A204.1 (cell line): Measurements from ENCODE around the gene CNTN4.

Experiments used
- FAIRE-seq: peaks from 2 replicates; lab custom pipeline; 2012; peaks lifted over from hg19 to GRCh38; lab: Jason Lieb, UNC

CNTN4 gene

DNA sequence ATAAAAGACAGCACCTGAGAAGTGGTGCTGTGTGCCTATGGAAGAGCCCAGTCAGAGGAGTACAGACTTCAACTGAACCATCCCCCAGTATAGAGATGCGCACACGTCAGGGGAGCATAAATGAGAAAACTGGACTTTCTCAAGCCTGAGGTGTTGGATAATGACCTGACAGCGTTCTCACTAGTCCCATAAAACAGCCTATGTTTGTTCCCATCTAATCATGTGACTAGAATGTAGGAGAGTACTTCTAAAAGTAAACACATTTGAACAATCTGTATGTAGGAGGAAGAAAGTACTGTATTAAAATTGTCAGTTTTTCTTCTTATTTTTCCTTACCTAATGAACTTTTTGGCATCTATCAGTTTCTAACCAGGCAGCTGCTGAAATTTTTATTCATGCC lies 498.9 kb downstream of the CNTN4 start:
- FAIRE-seq, result no peak

- no peak for FAIRE-seq
Measured at GRCh38 chr3:2599471-2599870, 500.8 kb downstream of the CNTN4 start.

DNA sequence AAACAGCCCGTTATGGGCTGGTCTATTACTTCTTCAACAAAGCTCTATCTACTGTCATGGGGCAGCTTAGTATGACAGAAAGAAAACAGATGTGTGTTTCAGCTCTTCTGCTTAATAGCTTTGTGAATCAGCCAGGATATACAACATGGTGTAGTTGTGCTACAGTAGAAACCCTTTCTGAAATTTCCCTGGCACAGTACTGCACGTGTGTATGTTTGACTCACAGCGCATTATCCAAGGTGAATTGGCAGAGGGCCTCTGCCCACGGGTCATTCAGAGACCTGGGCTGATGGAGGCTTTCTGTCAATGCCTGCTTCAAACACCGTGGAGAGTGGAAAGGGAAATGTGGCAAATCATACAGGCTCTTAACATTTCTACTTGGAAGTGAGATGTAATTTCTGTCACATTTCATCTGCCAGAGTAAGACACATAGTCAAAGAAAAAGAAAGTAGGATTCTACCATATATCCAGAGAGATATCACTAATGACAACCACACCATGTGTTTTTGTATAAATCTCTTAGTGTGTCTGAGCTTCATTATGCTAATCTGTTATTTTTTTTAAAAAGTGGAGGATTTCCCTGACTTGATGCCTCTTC lies 505.1 kb downstream of the CNTN4 start:
- no peak for FAIRE-seq

- FAIRE-seq, result no peak
Measured at GRCh38 chr3:2614578-2614977, 515.9 kb downstream of the CNTN4 start.

DNA sequence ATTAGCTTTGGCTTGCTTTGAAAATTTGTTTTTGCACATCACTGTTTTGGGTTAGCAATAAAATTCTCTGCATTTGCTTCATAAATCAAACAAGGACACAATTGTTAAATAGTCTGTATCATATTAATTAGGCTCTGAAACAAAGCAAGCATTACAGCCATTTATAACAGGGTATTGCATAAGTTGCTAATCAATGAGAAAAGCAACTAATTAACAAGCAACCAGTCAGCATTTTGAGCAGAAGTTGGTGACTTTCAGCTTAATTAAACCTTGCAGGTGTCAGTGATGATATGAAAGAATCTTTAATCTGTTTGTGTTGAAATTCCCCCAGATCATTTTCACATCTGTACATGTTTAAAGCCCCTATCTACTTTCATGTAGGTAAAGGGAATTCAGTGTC lies 516.4 kb downstream of the CNTN4 start:
- FAIRE-seq, result no peak

- FAIRE-seq, result no peak
Measured at GRCh38 chr3:2623436-2623835, 524.8 kb downstream of the CNTN4 start.

DNA sequence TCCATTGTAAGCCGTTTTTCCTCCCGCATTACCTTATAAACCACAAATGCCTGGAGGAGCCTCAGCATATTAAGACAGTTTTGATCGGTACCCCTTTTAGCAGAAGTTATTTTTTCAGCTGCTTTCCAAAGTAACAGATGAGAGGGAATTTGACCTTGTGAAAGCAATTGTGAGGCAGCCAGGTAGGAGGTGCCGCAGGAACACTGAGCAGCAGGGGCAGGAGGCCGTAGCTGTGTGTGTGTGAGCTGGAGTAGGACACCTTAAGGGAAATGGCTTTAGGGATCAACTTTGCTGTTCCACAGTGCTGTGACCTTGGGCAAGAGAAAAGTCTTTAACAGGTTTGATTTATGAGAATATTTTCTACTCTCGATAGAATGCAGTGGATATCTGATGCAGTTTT lies 529.5 kb downstream of the CNTN4 start:
- FAIRE-seq, result no peak

GRCh38 chr3:2635511-2635910 lies 536.8 kb downstream of the CNTN4 start:
- no peak for FAIRE-seq

DNA sequence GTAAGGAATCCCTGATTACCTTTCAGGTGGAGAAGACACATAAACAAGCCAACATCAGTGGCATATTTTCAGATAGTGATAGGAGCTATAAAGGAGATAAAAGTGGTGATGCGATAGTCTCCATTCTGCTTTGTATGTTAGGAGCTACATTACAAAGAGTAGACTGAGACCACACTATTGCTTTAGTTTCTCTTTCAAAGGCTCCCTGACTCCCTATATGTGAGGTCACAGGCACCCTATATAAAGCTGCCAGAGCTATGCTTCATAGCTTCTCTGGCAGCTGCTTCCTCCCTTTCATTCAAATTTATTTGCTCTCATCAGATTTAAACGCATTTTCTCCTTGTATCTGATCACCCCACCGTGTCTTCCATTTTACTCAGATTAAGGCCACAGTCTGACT lies 544.9 kb downstream of the CNTN4 start:
- no peak for FAIRE-seq

- no peak for FAIRE-seq
Measured at GRCh38 chr3:2645001-2645400, 546.3 kb downstream of the CNTN4 start.

DNA sequence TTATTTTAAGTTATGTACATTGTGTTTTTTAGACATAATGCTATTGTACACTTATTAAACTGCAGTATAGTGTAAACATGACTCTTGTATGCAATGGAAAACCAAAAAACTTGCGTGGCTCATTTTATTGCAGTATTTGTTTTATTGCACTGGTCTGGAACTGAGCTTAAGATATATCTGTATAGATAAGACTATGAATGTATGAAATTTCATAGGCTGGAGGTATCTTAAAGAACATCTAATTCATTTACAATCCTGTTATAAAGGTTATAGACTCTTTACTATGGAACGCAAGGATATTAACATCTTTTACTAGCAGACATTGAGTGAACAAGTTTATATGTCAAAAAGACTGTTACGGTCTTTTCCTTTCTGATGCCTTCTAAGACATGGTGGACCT lies 552.1 kb downstream of the CNTN4 start:
- FAIRE-seq, result no peak

- no peak for FAIRE-seq
Measured at GRCh38 chr3:2652386-2652785, 553.7 kb downstream of the CNTN4 start.

- no peak for FAIRE-seq
Measured at GRCh38 chr3:2653706-2654105, 555.0 kb downstream of the CNTN4 start.

- no peak for FAIRE-seq
Measured at GRCh38 chr3:2655229-2655701, 556.6 kb downstream of the CNTN4 start.

GRCh38 chr3:2656806-2657777 lies 558.4 kb downstream of the CNTN4 start:
- FAIRE-seq, result no peak

DNA sequence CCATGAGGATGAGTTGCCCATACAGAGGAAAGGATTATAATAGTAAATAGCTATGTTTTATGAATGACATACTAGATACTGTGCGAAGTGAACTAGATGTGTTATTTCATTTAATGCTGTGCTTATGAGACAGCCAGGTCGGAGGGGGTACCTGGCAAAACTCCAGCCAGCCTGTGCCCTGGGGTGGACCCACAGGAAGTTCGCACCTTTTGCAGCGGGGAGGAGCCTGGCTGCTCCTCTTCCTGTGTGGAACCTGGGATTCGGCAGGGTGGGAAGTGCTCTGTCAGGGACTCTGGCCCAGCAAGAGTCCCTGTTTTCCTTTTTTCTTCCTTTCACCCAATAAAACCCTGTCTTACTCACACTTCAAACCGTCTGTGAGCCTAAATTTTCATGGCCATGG lies 559.3 kb downstream of the CNTN4 start:
- no peak for FAIRE-seq

DNA sequence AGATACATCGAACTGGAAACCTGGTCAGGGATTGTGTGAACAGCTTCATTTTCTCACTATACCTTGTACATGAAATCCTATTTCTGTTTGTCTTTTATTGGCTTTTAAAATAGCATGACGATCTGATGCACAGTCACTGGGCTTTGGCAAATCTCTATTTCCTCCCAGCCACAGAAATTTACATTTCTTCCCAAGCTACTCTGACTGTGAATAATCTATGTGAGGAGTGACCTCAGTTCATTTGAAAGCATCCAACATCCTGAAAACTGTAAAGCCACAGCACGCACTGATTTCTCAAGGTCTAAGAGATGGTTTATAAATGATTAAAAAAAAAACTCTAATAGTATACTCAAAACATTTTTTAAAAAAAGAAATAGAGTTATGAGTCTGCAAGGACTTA lies 561.2 kb downstream of the CNTN4 start:
- no peak for FAIRE-seq

- no peak for FAIRE-seq
Measured at GRCh38 chr3:2661078-2661477, 562.4 kb downstream of the CNTN4 start.

- FAIRE-seq, result no peak
Measured at GRCh38 chr3:2677501-2677900, 578.8 kb downstream of the CNTN4 start.

GRCh38 chr3:2680236-2680635 lies 581.6 kb downstream of the CNTN4 start:
- FAIRE-seq, result no peak

DNA sequence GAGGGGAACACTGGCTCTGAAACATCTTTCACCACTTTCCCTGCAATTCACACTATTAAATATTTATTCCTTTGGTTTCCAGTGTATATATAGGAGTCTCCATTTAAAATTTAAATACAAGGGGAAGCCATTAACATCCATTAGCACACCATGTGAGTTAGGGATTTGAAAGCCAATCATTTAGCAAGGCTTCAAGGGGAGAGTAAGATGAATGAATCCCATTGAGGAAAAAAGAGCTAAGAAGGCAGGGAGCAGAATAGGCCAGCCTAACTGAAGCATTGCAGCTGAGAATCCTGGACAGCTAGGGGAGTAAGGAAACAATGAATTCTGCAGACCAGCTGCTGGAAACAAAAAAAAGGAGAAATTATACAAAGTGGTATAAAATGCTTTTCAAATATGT lies 585.4 kb downstream of the CNTN4 start:
- no peak for FAIRE-seq

GRCh38 chr3:2686816-2687502 lies 588.3 kb downstream of the CNTN4 start:
- no peak for FAIRE-seq

GRCh38 chr3:2697589-2697988 lies 598.9 kb downstream of the CNTN4 start:
- FAIRE-seq, result no peak
